Measurements from ENCODE around the gene SERPINA3.

SERPINA3 gene

GRCh38 chr14:94656043-94656442 lies 43.9 kb downstream of the SERPINA3 start:
- 90% methylated on average over 2 of the region's 4 CpGs for WGBS (ENCODE audit: insufficient coverage)
- no peaks in the 10 kb centered on the region for H3K36me3 ChIP-seq (ENCODE audit: control insufficient read depth in 4 of 4, insufficient read depth in 4 of 4, low read length in 3 of 4)
- no peak overlapping the region for H3K27ac ChIP-seq (ENCODE audit: insufficient read depth in 1 of 2, low read depth in 1 of 2, low read length in 2 of 2, poor library complexity in 1 of 2, severe bottlenecking in 2 of 2)
- no peak overlapping the region for H3K4me3 ChIP-seq (ENCODE audit: control insufficient read depth in 1 of 7, extremely low read depth in 1 of 7, insufficient read depth in 4 of 7, low read depth in 2 of 7, low read length in 6 of 7)
- H3K9me3 ChIP-seq (ENCODE audit: control extremely low read depth in 1 of 5, control insufficient read depth in 4 of 5, insufficient read depth in 2 of 5, low read depth in 1 of 5, low read length in 4 of 5), result peaks cover 0 to 1% (median 0%) of the 10 kb centered on the region in 5 experiments
- ChIA-PET CTCF (no interaction called here), POLR2A (no interaction called here)
- no peak for DNase-seq
- peaks cover 0 to 9% (median 0%) of the 10 kb centered on the region in 5 experiments for H3K27me3 ChIP-seq (replicated peaks in 2 of 5; ENCODE audit: control insufficient read depth in 4 of 5, insufficient read depth in 5 of 5, low read length in 4 of 5)
- H3K4me1 ChIP-seq (ENCODE audit: control extremely low read depth in 1 of 4, control insufficient read depth in 4 of 4, insufficient read depth in 4 of 4, low read length in 3 of 4), result no peaks in the 10 kb centered on the region

- DNase-seq, result no peak
- ChIA-PET POLR2A (no interaction called here), CTCF (interaction anchor here (1.7 kb wide), 1 partner anchor 22 kb away, joined by 3 read pairs; no protein-coding TSS in a partner anchor)
- H3K27me3 ChIP-seq (replicated peaks in 2 of 5; ENCODE audit: control insufficient read depth in 4 of 5, insufficient read depth in 5 of 5, low read length in 4 of 5), result peaks cover 0 to 13% (median 0%) of the 10 kb centered on the region in 5 experiments
- H3K9me3 ChIP-seq (ENCODE audit: control extremely low read depth in 1 of 5, control insufficient read depth in 4 of 5, insufficient read depth in 2 of 5, low read depth in 1 of 5, low read length in 4 of 5), result peaks cover 0 to 1% (median 0%) of the 10 kb centered on the region in 5 experiments
- WGBS (ENCODE audit: insufficient coverage), result no CpG with 5 or more reads among the region's 1 CpG
- no peak overlapping the region for H3K4me3 ChIP-seq (ENCODE audit: control insufficient read depth in 1 of 7, extremely low read depth in 1 of 7, insufficient read depth in 4 of 7, low read depth in 2 of 7, low read length in 6 of 7)
- H3K36me3 ChIP-seq (ENCODE audit: control insufficient read depth in 4 of 4, insufficient read depth in 4 of 4, low read length in 3 of 4), result no peaks in the 10 kb centered on the region
- no peak overlapping the region for H3K27ac ChIP-seq (ENCODE audit: insufficient read depth in 1 of 2, low read depth in 1 of 2, low read length in 2 of 2, poor library complexity in 1 of 2, severe bottlenecking in 2 of 2)
- H3K4me1 ChIP-seq (ENCODE audit: control extremely low read depth in 1 of 4, control insufficient read depth in 4 of 4, insufficient read depth in 4 of 4, low read length in 3 of 4), result peaks cover 0 to 8% (median 0%) of the 10 kb centered on the region in 4 experiments
Measured at GRCh38 chr14:94659256-94659655, 47.1 kb downstream of the SERPINA3 start.

- no peak overlapping the region for H3K27ac ChIP-seq (ENCODE audit: insufficient read depth in 1 of 2, low read depth in 1 of 2, low read length in 2 of 2, poor library complexity in 1 of 2, severe bottlenecking in 2 of 2)
- no peak for DNase-seq
- H3K27me3 ChIP-seq (replicated peaks in 2 of 5; ENCODE audit: control insufficient read depth in 4 of 5, insufficient read depth in 5 of 5, low read length in 4 of 5), result peaks cover 0 to 13% (median 0%) of the 10 kb centered on the region in 5 experiments
- H3K4me3 ChIP-seq (ENCODE audit: control insufficient read depth in 1 of 7, extremely low read depth in 1 of 7, insufficient read depth in 4 of 7, low read depth in 2 of 7, low read length in 6 of 7), result no peak overlapping the region
- H3K36me3 ChIP-seq (ENCODE audit: control insufficient read depth in 4 of 4, insufficient read depth in 4 of 4, low read length in 3 of 4), result no peaks in the 10 kb centered on the region
- 91% methylated on average over 2 of the region's 2 CpGs for WGBS (ENCODE audit: insufficient coverage)
- CTCF ChIA-PET, result interaction anchor here (1.7 kb wide), 1 partner anchor 21 kb away, joined by 3 read pairs; no protein-coding TSS in a partner anchor
- POLR2A ChIA-PET, result no interaction called here
- H3K4me1 ChIP-seq (ENCODE audit: control extremely low read depth in 1 of 4, control insufficient read depth in 4 of 4, insufficient read depth in 4 of 4, low read length in 3 of 4), result peaks cover 0 to 11% (median 0%) of the 10 kb centered on the region in 4 experiments
- H3K9me3 ChIP-seq (ENCODE audit: control extremely low read depth in 1 of 5, control insufficient read depth in 4 of 5, insufficient read depth in 2 of 5, low read depth in 1 of 5, low read length in 4 of 5), result peaks cover 0 to 1% (median 0%) of the 10 kb centered on the region in 5 experiments
Measured at GRCh38 chr14:94659901-94660300, 47.7 kb downstream of the SERPINA3 start.

GRCh38 chr14:94660306-94660946 lies 48.2 kb downstream of the SERPINA3 start:
- H3K4me3 ChIP-seq (ENCODE audit: control insufficient read depth in 1 of 7, extremely low read depth in 1 of 7, insufficient read depth in 4 of 7, low read depth in 2 of 7, low read length in 6 of 7), result no peak overlapping the region
- no peak for DNase-seq
- ChIA-PET POLR2A (no interaction called here), CTCF (interaction anchor here (1.3 to 1.7 kb wide), 2 partner anchors 20 to 30 kb away, joined by 3 to 6 read pairs; no protein-coding TSS in a partner anchor)
- WGBS (ENCODE audit: insufficient coverage), result 76% methylated on average over 8 of the region's 8 CpGs
- no peak overlapping the region for H3K27ac ChIP-seq (ENCODE audit: insufficient read depth in 1 of 2, low read depth in 1 of 2, low read length in 2 of 2, poor library complexity in 1 of 2, severe bottlenecking in 2 of 2)
- H3K4me1 ChIP-seq (ENCODE audit: control extremely low read depth in 1 of 4, control insufficient read depth in 4 of 4, insufficient read depth in 4 of 4, low read length in 3 of 4), result peaks cover 0 to 11% (median 0%) of the 10 kb centered on the region in 4 experiments
- H3K9me3 ChIP-seq (ENCODE audit: control extremely low read depth in 1 of 5, control insufficient read depth in 4 of 5, insufficient read depth in 2 of 5, low read depth in 1 of 5, low read length in 4 of 5), result peaks cover 0 to 1% (median 0%) of the 10 kb centered on the region in 5 experiments
- no peaks in the 10 kb centered on the region for H3K36me3 ChIP-seq (ENCODE audit: control insufficient read depth in 4 of 4, insufficient read depth in 4 of 4, low read length in 3 of 4)
- peaks cover 0 to 13% (median 0%) of the 10 kb centered on the region in 5 experiments for H3K27me3 ChIP-seq (replicated peaks in 2 of 5; ENCODE audit: control insufficient read depth in 4 of 5, insufficient read depth in 5 of 5, low read length in 4 of 5)

GRCh38 chr14:94663538-94663937 lies 51.3 kb downstream of the SERPINA3 start:
- H3K4me3 ChIP-seq (ENCODE audit: control insufficient read depth in 1 of 7, extremely low read depth in 1 of 7, insufficient read depth in 4 of 7, low read depth in 2 of 7, low read length in 6 of 7), result no peak overlapping the region
- 20% methylated on average over 1 of the region's 2 CpGs for WGBS (ENCODE audit: insufficient coverage)
- H3K27ac ChIP-seq (ENCODE audit: insufficient read depth in 1 of 2, low read depth in 1 of 2, low read length in 2 of 2, poor library complexity in 1 of 2, severe bottlenecking in 2 of 2), result no peak overlapping the region
- ChIA-PET POLR2A (no interaction called here), CTCF (no interaction called here)
- H3K9me3 ChIP-seq (ENCODE audit: control extremely low read depth in 1 of 5, control insufficient read depth in 4 of 5, insufficient read depth in 2 of 5, low read depth in 1 of 5, low read length in 4 of 5), result peaks cover 0 to 1% (median 0%) of the 10 kb centered on the region in 5 experiments
- peak in 2 of 3 donors; percentile 2 to 13 for DNase-seq
- H3K36me3 ChIP-seq (ENCODE audit: control insufficient read depth in 4 of 4, insufficient read depth in 4 of 4, low read length in 3 of 4), result no peaks in the 10 kb centered on the region
- H3K27me3 ChIP-seq (replicated peaks in 2 of 5; ENCODE audit: control insufficient read depth in 4 of 5, insufficient read depth in 5 of 5, low read length in 4 of 5), result peaks cover 0 to 13% (median 0%) of the 10 kb centered on the region in 5 experiments
- H3K4me1 ChIP-seq (ENCODE audit: control extremely low read depth in 1 of 4, control insufficient read depth in 4 of 4, insufficient read depth in 4 of 4, low read length in 3 of 4), result peaks cover 0 to 11% (median 0%) of the 10 kb centered on the region in 4 experiments

GRCh38 chr14:94663965-94664704 lies 51.9 kb downstream of the SERPINA3 start:
- ChIA-PET POLR2A (no interaction called here), CTCF (no interaction called here)
- Histone ChIP-seq H3K27ac (ENCODE audit: insufficient read depth in 1 of 2, low read depth in 1 of 2, low read length in 2 of 2, poor library complexity in 1 of 2, severe bottlenecking in 2 of 2) (no peak overlapping the region), H3K4me1 (ENCODE audit: control extremely low read depth in 1 of 4, control insufficient read depth in 4 of 4, insufficient read depth in 4 of 4, low read length in 3 of 4) (peaks cover 0 to 11% (median 0%) of the 10 kb centered on the region in 4 experiments), H3K4me3 (ENCODE audit: control insufficient read depth in 1 of 7, extremely low read depth in 1 of 7, insufficient read depth in 4 of 7, low read depth in 2 of 7, low read length in 6 of 7) (no peak overlapping the region), H3K9me3 (ENCODE audit: control extremely low read depth in 1 of 5, control insufficient read depth in 4 of 5, insufficient read depth in 2 of 5, low read depth in 1 of 5, low read length in 4 of 5) (no peaks in the 10 kb centered on the region), H3K36me3 (ENCODE audit: control insufficient read depth in 4 of 4, insufficient read depth in 4 of 4, low read length in 3 of 4) (no peaks in the 10 kb centered on the region), H3K27me3 (replicated peaks in 2 of 5; ENCODE audit: control insufficient read depth in 4 of 5, insufficient read depth in 5 of 5, low read length in 4 of 5) (peaks cover 0 to 13% (median 0%) of the 10 kb centered on the region in 5 experiments)
- DNase-seq, result peak in 2 of 3 donors; percentile 8 to 54
- 93% methylated on average over 9 of the region's 11 CpGs for WGBS (ENCODE audit: insufficient coverage)

GRCh38 chr14:94665121-94665520 lies 52.9 kb downstream of the SERPINA3 start:
- no peak for DNase-seq
- POLR2A ChIA-PET, result no interaction called here

More at GRCh38 chr14:94665121-94665520, 52.9 kb downstream of the SERPINA3 start:
- H3K9me3 ChIP-seq (ENCODE audit: control extremely low read depth in 1 of 5, control insufficient read depth in 4 of 5, insufficient read depth in 2 of 5, low read depth in 1 of 5, low read length in 4 of 5), result no peaks in the 10 kb centered on the region
- peaks cover 0 to 11% (median 0%) of the 10 kb centered on the region in 4 experiments for H3K4me1 ChIP-seq (ENCODE audit: control extremely low read depth in 1 of 4, control insufficient read depth in 4 of 4, insufficient read depth in 4 of 4, low read length in 3 of 4)
- peaks cover 0 to 11% (median 0%) of the 10 kb centered on the region in 5 experiments for H3K27me3 ChIP-seq (replicated peaks in 2 of 5; ENCODE audit: control insufficient read depth in 4 of 5, insufficient read depth in 5 of 5, low read length in 4 of 5)
- CTCF ChIA-PET, result no interaction called here
- H3K4me3 ChIP-seq (ENCODE audit: control insufficient read depth in 1 of 7, extremely low read depth in 1 of 7, insufficient read depth in 4 of 7, low read depth in 2 of 7, low read length in 6 of 7), result no peak overlapping the region
- no peaks in the 10 kb centered on the region for H3K36me3 ChIP-seq (ENCODE audit: control insufficient read depth in 4 of 4, insufficient read depth in 4 of 4, low read length in 3 of 4)
- no peak overlapping the region for H3K27ac ChIP-seq (ENCODE audit: insufficient read depth in 1 of 2, low read depth in 1 of 2, low read length in 2 of 2, poor library complexity in 1 of 2, severe bottlenecking in 2 of 2)
- 100% methylated on average over 3 of the region's 4 CpGs for WGBS (ENCODE audit: insufficient coverage)

All from common myeloid progenitor, CD34-positive (primary cell).